IMR-90 (cell line): ENCODE results near the gene KDR. TPM values are rescaled to one million over a fixed set of nuclear protein-coding genes. Genes with fewer than 3 reads are reported as not detected.

Experiments used
- ATAC-seq: fragments of 200-7000 bp; cut with Tn5 transposase; 2 replicates; pipeline ENCODE4 v1.9.1; 2020; ENCODE audit warnings: low read depth, mild to moderate bottlenecking, moderate library complexity
- BruUV-seq: library from RNA; stranded (reverse); fragments of 400-500 nt; replicated peaks from 2 replicates; lab custom pipeline; 2021; lab: Mats Ljungman, UMichigan
- CTCF ChIA-PET: fragments of 300-600 bp; formaldehyde crosslinking; extraction: SDS; loops from one replicate; lab custom pipeline; 2021; ENCODE audit warnings: antibody characterized with exemption; lab: Yijun Ruan, JAX
- POLR2A ChIA-PET: fragments of 300-600 bp; sonication (Branson Sonifier 250); formaldehyde crosslinking; loops from one replicate; lab custom pipeline; 2022; ENCODE audit warnings: antibody characterized with exemption; ENCODE audit not compliant: unreplicated experiment; lab: Charles Lee
- DNase-seq: peaks from one replicate; pipeline ENCODE4 v3.0.0; 2013
- H2AFZ ChIP-seq: replicated peaks from 2 replicates; pipeline ENCODE3; 2013; ENCODE audit warnings: low read length, mild to moderate bottlenecking; ENCODE audit not compliant: poor library complexity
- H2AK5ac ChIP-seq: 2 replicates; pipeline ENCODE4 v1.6.1; 2013; ENCODE audit warnings: low read depth, low read length, inconsistent platforms
- H2AK9ac ChIP-seq: replicated peaks from 2 replicates; pipeline ENCODE3; 2013; ENCODE audit warnings: mild to moderate bottlenecking, low read depth, low read length, moderate library complexity; ENCODE audit not compliant: poor library complexity
- H2BK120ac ChIP-seq: 2 replicates; pipeline ENCODE4 v1.6.1; 2013; ENCODE audit warnings: low read depth, low read length, inconsistent platforms
- H2BK15ac ChIP-seq: 3 replicates; pipeline ENCODE4 v1.6.1; 2013; ENCODE audit warnings: low read depth, low read length, inconsistent platforms
- H2BK20ac ChIP-seq: 2 replicates; pipeline ENCODE4 v1.6.1; 2013; ENCODE audit warnings: low read depth, mild to moderate bottlenecking, inconsistent platforms, low read length, moderate library complexity
- H2BK5ac ChIP-seq: 2 replicates; pipeline ENCODE4 v1.6.1; 2013; ENCODE audit warnings: mild to moderate bottlenecking, low read depth, low read length, inconsistent platforms; ENCODE audit not compliant: poor library complexity, severe bottlenecking
- H3K14ac ChIP-seq: replicated peaks from 2 replicates; pipeline ENCODE4 v1.6.1; 2013; ENCODE audit warnings: low read depth, low read length, inconsistent platforms
- H3K18ac ChIP-seq: 2 replicates; pipeline ENCODE4 v1.6.1; 2013; ENCODE audit warnings: low read depth, low read length, control low read depth
- H3K23ac ChIP-seq: 2 replicates; pipeline ENCODE4 v1.6.1; 2013; ENCODE audit warnings: low read depth, low read length, inconsistent platforms
- H3K27ac ChIP-seq: 2 replicates; pipeline ENCODE4 v1.5.1; 2013; ENCODE audit warnings: mild to moderate bottlenecking, control low read depth, low read length; ENCODE audit not compliant: insufficient read depth
- H3K27me3 ChIP-seq: 2 replicates; pipeline ENCODE4 v1.6.1; 2013; ENCODE audit warnings: low read length; ENCODE audit not compliant: control insufficient read depth, insufficient read depth
- H3K36me3 ChIP-seq: 2 replicates; pipeline ENCODE4 v1.6.1; 2013; ENCODE audit warnings: low read length, mixed read lengths; ENCODE audit not compliant: control insufficient read depth, insufficient read depth
- H3K4ac ChIP-seq: 2 replicates; pipeline ENCODE4 v1.6.1; 2013; ENCODE audit warnings: low read depth, low read length, inconsistent platforms
- H3K4me1 ChIP-seq: 2 replicates; pipeline ENCODE4 v1.6.1; 2013; ENCODE audit warnings: low read length, mixed read lengths; ENCODE audit not compliant: control insufficient read depth, insufficient read depth
- H3K4me2 ChIP-seq: 2 replicates; pipeline ENCODE4 v1.6.1; 2013; ENCODE audit warnings: low read depth, mild to moderate bottlenecking, control low read depth, low read length, moderate library complexity
- H3K4me3 ChIP-seq: 2 replicates; pipeline ENCODE4 v1.5.1; 2013; ENCODE audit warnings: low read depth, mild to moderate bottlenecking, control low read depth, low read length, moderate library complexity; ENCODE audit not compliant: insufficient read depth
- H3K56ac ChIP-seq: 2 replicates; pipeline ENCODE4 v1.6.1; 2013; ENCODE audit warnings: low read length, inconsistent platforms; ENCODE audit not compliant: insufficient read depth; ENCODE audit errors: extremely low read depth
- H3K79me1 ChIP-seq, 2 experiments: 2 replicates each; pipeline ENCODE4 v1.6.1; 2013; ENCODE audit warnings: low read length in 2 of 2, inconsistent platforms in 1 of 2, low read depth in 1 of 2
- H3K9ac ChIP-seq: 2 replicates; pipeline ENCODE4 v1.6.1; 2013; ENCODE audit warnings: low read depth, low read length, control low read depth
- H3K9me1 ChIP-seq: 2 replicates; pipeline ENCODE4 v1.6.1; 2013; ENCODE audit warnings: low read length, inconsistent platforms; ENCODE audit not compliant: insufficient read depth
- H3K9me3 ChIP-seq: 2 replicates; pipeline ENCODE4 v1.6.1; 2013; ENCODE audit warnings: low read length; ENCODE audit not compliant: control insufficient read depth, insufficient read depth
- H4K20me1 ChIP-seq: 2 replicates; pipeline ENCODE4 v1.6.1; 2013; ENCODE audit warnings: low read length, inconsistent platforms; ENCODE audit not compliant: insufficient read depth
- H4K5ac ChIP-seq: 2 replicates; pipeline ENCODE4 v1.6.1; 2013; ENCODE audit warnings: mild to moderate bottlenecking, low read depth, low read length, control low read depth
- H4K8ac ChIP-seq, 2 experiments: 2 replicates each; pipeline ENCODE4 v1.6.1; 2013; ENCODE audit warnings: low read depth in 2 of 2, low read length in 2 of 2, control low read depth in 1 of 2, inconsistent platforms in 1 of 2
- H4K91ac ChIP-seq: 2 replicates; pipeline ENCODE4 v1.6.1; 2013; ENCODE audit warnings: low read depth, low read length, inconsistent platforms; ENCODE audit not compliant: insufficient read depth
- BHLHE40 ChIP-seq: fragments of 150-350 bp; IDR thresholded peaks from 2 replicates; pipeline ENCODE4 v1.6.1; 2016; ENCODE audit warnings: mild to moderate bottlenecking, low read depth, low read length
- FOS ChIP-seq: fragments of 150-350 bp; IDR thresholded peaks from 2 replicates; pipeline ENCODE4 v1.6.1; 2016; ENCODE audit warnings: low read depth, low read length
- MAFK ChIP-seq: IDR thresholded peaks from 2 replicates; pipeline ENCODE4 v1.6.1; 2012; ENCODE audit warnings: low read depth, low read length, improper control_type of control experiment
- MAZ ChIP-seq: IDR thresholded peaks from 2 replicates; pipeline ENCODE4 v1.6.1; 2012; ENCODE audit warnings: low read depth, mild to moderate bottlenecking, low read length, improper control_type of control experiment, moderate library complexity, borderline replicate concordance
- NFE2L2 ChIP-seq: fragments of 150-350 bp; IDR thresholded peaks from 2 replicates; pipeline ENCODE4 v1.6.1; 2016; ENCODE audit warnings: low read depth, mild to moderate bottlenecking, low read length
- RCOR1 ChIP-seq: IDR thresholded peaks from 2 replicates; pipeline ENCODE4 v1.6.1; 2012; ENCODE audit warnings: mild to moderate bottlenecking, low read length, improper control_type of control experiment; ENCODE audit not compliant: insufficient replicate concordance
- RFX5 ChIP-seq: IDR thresholded peaks from 2 replicates; pipeline ENCODE4 v1.8.0; 2012; ENCODE audit warnings: low read depth, mild to moderate bottlenecking, low read length, moderate library complexity
- SMC3 ChIP-seq: fragments of 150-350 bp; IDR thresholded peaks from 2 replicates; pipeline ENCODE4 v1.6.1; 2016; ENCODE audit warnings: low read depth, mild to moderate bottlenecking, antibody characterized with exemption, low read length, moderate library complexity
- WGBS, 2 experiments: methylation state at CpG; one replicate each; pipeline versions ENCODE4 v1.1.5 to v1.1.7; 2013; ENCODE audit warnings: missing lambda C conversion rate in 2 of 2; ENCODE audit not compliant: insufficient read length in 1 of 2; ENCODE audit errors: extremely low coverage in 2 of 2; 5-methylcytosine and 5-hydroxymethylcytosine counted together
- dilution Hi-C: fragments of 300-500 bp; cut with HindIII; formaldehyde crosslinking; loops from one replicate; pipeline ENCODE4 v1.14.3; 2018; ENCODE audit warnings: low sequenced_read_pairs; ENCODE audit not compliant: unreplicated experiment
- in situ Hi-C: fragments of 300-500 bp; cut with MboI; formaldehyde crosslinking; loops from 3 replicates; pipeline ENCODE4 v1.14.3; 2019; ENCODE audit warnings: low sequenced_read_pairs, inconsistent platforms, mixed read lengths
- intact Hi-C: fragments of 100-400 bp; cut with micrococcal nuclease; formaldehyde crosslinking; loops from 2 replicates; pipeline ENCODE4 v1.10.0; 2022
- polyA plus RNA-seq, 3 experiments: library from polyadenylated mRNA; depleted of rRNA; stranded (reverse); fragments of >200 nt; gene quantifications; 2 replicates each; pipeline ENCODE4 v1.2.3, GENCODE V29; 2012; ENCODE audit warnings: low replicate concordance in 1 of 3
- total RNA-seq: library from RNA; depleted of rRNA; stranded (reverse); fragments of >200 nt; gene quantifications from 2 replicates; pipeline ENCODE4 v1.2.3, GENCODE V29; 2012
- TF ChIP-seq, protein P1 (sequence below): fragments of 150-350 bp; IDR thresholded peaks from 2 replicates; pipeline ENCODE4 v1.6.1; 2016; ENCODE audit warnings: low read depth, mild to moderate bottlenecking, low read length, moderate library complexity, borderline replicate concordance
- TF ChIP-seq, protein P2 (sequence below): fragments of 150-350 bp; IDR thresholded peaks from 2 replicates; pipeline ENCODE4 v1.6.1; 2017; ENCODE audit warnings: mild to moderate bottlenecking, antibody characterized with exemption, low read length, low read depth

Gene KDR
- total and polyA plus RNA-seq, 2 of the 4 experiments (the other 2 are of a cell fraction): not detected

DNA sequence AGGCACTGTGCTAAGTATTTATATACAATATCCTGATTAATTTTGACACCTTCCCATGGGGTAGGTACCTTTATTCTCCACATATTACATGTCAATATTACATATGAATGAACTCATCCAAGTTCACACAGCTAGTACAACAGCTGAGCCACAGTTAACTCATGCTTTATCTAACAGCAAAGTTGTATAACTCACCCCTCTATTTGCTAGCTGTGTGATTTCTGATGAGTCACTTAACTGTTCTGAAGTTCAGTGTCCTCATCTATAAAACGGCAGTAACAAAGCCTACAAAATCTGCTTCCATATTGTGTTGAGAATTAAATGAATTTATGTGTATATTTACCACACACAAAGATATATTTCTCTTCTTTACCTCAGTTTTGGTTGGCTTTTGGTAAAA is 48.2 kb upstream of the KDR start:
- intact Hi-C loops: no loop called here
- H3K4me2 ChIP-seq: no peak overlapping the region
- POLR2A ChIA-PET: no interaction called here

More for the DNA sequence above, 48.2 kb upstream of the KDR start:
- H3K18ac ChIP-seq: no peak overlapping the region
- H2BK120ac ChIP-seq: no peak overlapping the region
- no CpG with 5 or more reads among the region's 1 CpG for WGBS, 2 experiments
- H2BK20ac ChIP-seq: 0 out of 2 replicates have a peak overlapping the region, but pooled peaks have one; percentile 33
- no peak overlapping the region for H2AFZ ChIP-seq
- H3K14ac ChIP-seq: no peak overlapping the region
- no peak overlapping the region for H3K4ac ChIP-seq
- H3K27ac ChIP-seq: no peak overlapping the region
- TF ChIP-seq MAZ: no peak
- TF ChIP-seq SMC3: no peak
- TF ChIP-seq FOS: peak; percentile 17; the same call in 1 of the 2 replicates
- TF ChIP-seq RCOR1: no peak
- peak; percentile 66 for TF ChIP-seq NFE2L2
- TF ChIP-seq, protein P1, sequence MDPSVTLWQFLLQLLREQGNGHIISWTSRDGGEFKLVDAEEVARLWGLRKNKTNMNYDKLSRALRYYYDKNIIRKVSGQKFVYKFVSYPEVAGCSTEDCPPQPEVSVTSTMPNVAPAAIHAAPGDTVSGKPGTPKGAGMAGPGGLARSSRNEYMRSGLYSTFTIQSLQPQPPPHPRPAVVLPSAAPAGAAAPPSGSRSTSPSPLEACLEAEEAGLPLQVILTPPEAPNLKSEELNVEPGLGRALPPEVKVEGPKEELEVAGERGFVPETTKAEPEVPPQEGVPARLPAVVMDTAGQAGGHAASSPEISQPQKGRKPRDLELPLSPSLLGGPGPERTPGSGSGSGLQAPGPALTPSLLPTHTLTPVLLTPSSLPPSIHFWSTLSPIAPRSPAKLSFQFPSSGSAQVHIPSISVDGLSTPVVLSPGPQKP: no peak
- peak; percentile 63; the same call in 1 of the 2 replicates for TF ChIP-seq RFX5
- TF ChIP-seq MAFK: peak; percentile 27; the same call in 1 of the 2 replicates
- TF ChIP-seq BHLHE40: no peak
- TF ChIP-seq, protein P2, sequence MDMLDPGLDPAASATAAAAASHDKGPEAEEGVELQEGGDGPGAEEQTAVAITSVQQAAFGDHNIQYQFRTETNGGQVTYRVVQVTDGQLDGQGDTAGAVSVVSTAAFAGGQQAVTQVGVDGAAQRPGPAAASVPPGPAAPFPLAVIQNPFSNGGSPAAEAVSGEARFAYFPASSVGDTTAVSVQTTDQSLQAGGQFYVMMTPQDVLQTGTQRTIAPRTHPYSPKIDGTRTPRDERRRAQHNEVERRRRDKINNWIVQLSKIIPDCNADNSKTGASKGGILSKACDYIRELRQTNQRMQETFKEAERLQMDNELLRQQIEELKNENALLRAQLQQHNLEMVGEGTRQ: no peak
- no peak overlapping the region for H4K91ac ChIP-seq
- no peak overlapping the region for H3K56ac ChIP-seq
- peak overlapping the region; percentile 23 for H2BK5ac ChIP-seq
- H3K9me3 ChIP-seq: no peaks in the 10 kb centered on the region
- no peak overlapping the region for H2AK5ac ChIP-seq
- H3K4me3 ChIP-seq: no peak overlapping the region
- no peaks in the 10 kb centered on the region for H3K27me3 ChIP-seq
- no peak overlapping the region for H3K9ac ChIP-seq
- no peaks in the 10 kb centered on the region for H3K79me1 ChIP-seq
- DNase-seq (peak; percentile 78), ATAC-seq (peak; percentile 40; the same call in 1 of the 2 replicates)
- H2BK15ac ChIP-seq: no peak overlapping the region
- no peaks in the 10 kb centered on the region for H3K36me3 ChIP-seq
- H2AK9ac ChIP-seq: no peak overlapping the region
- H4K20me1 ChIP-seq: no peaks in the 10 kb centered on the region
- in situ Hi-C loops (no loop called here), dilution Hi-C loops (no loop called here)
- no peak overlapping the region for H4K5ac ChIP-seq
- H3K4me1 ChIP-seq: peaks cover 11% of the 10 kb centered on the region
- no peak overlapping the region for H3K23ac ChIP-seq
- CTCF ChIA-PET: interaction anchor here (1.0 to 1.4 kb wide), 3 partner anchors 8 to 182 kb away, joined by 3 to 4 read pairs (median 3); no protein-coding TSS in a partner anchor
- no peak overlapping the region for H4K8ac ChIP-seq
- BruUV-seq: no TSS peak
- H3K9me1 ChIP-seq: peaks cover 11% of the 10 kb centered on the region
